CD8-positive, alpha-beta memory T cell (primary cell): ENCODE data around the gene MS4A13. TPM values are rescaled to one million over a fixed set of nuclear protein-coding genes. Genes with fewer than 3 reads are reported as not detected.
A peak's percentile ranks its signal among the peaks of the same experiment; 100 is the strongest.

Source experiments
- CTCF ChIA-PET: fragments of 350-600 bp; sonication (Branson Sonifier 250); formaldehyde crosslinking; loops from one replicate; lab custom pipeline; 2021; ENCODE audit warnings: antibody characterized with exemption; lab: Charles Lee
- POLR2A ChIA-PET: fragments of 350-600 bp; sonication (Branson Sonifier 250); formaldehyde crosslinking; loops from one replicate; lab custom pipeline; 2021; ENCODE audit warnings: antibody characterized with exemption; lab: Charles Lee
- DNase-seq, 5 donors: peaks; one replicate each; pipeline versions ENCODE4 v3.0.0 to v3.0.0-alpha.2; 2020 to 2022; ENCODE audit warnings: mixed read lengths in 1 of 5
- H3K27ac ChIP-seq: one replicate; pipeline ENCODE4 v1.7.0; 2013; ENCODE audit warnings: low read depth, mild to moderate bottlenecking, low read length, moderate library complexity
- H3K27me3 ChIP-seq: 2 replicates; pipeline ENCODE4 v1.7.0; 2013; ENCODE audit warnings: low read length, mild to moderate bottlenecking; ENCODE audit not compliant: insufficient read depth, poor library complexity, severe bottlenecking
- H3K36me3 ChIP-seq: 2 replicates; pipeline ENCODE4 v1.7.0; 2013; ENCODE audit warnings: mild to moderate bottlenecking, low read length, moderate library complexity; ENCODE audit not compliant: insufficient read depth
- H3K4me1 ChIP-seq: 2 replicates; pipeline ENCODE4 v1.7.0; 2013; ENCODE audit warnings: mild to moderate bottlenecking, low read length, moderate library complexity; ENCODE audit not compliant: insufficient read depth
- H3K4me3 ChIP-seq: 2 replicates; pipeline ENCODE4 v1.7.0; 2013; ENCODE audit warnings: mild to moderate bottlenecking, low read length
- H3K9me3 ChIP-seq: 2 replicates; pipeline ENCODE4 v1.7.0; 2013; ENCODE audit warnings: mild to moderate bottlenecking, low read length
- H3K27ac Mint-ChIP-seq, 8 donors: one replicate each; pipeline ENCODE4 v1.8.0; 2020 to 2021; ENCODE audit warnings: mixed read lengths in 8 of 8, mild to moderate bottlenecking in 6 of 8, inconsistent platforms in 3 of 8, moderate library complexity in 3 of 8
- H3K27me3 Mint-ChIP-seq, 2 donors: one replicate each; pipeline ENCODE4 v1.8.0; 2020 to 2021; ENCODE audit warnings: mixed read lengths in 2 of 2, mild to moderate bottlenecking in 1 of 2, moderate library complexity in 1 of 2
- H3K36me3 Mint-ChIP-seq, 3 donors: one replicate each; pipeline ENCODE4 v1.8.0; 2020 to 2021; ENCODE audit warnings: mixed read lengths in 3 of 3, inconsistent platforms in 1 of 3, mild to moderate bottlenecking in 1 of 3
- H3K4me1 Mint-ChIP-seq, 3 donors: one replicate each; pipeline ENCODE4 v1.8.0; 2020 to 2021; ENCODE audit warnings: mixed read lengths in 3 of 3, inconsistent platforms in 1 of 3, mild to moderate bottlenecking in 1 of 3
- H3K4me3 Mint-ChIP-seq, 7 donors: one replicate each; pipeline ENCODE4 v1.8.0; 2020 to 2021; ENCODE audit warnings: mixed read lengths in 7 of 7, mild to moderate bottlenecking in 6 of 7, moderate library complexity in 4 of 7, inconsistent platforms in 2 of 7
- H3K9me3 Mint-ChIP-seq, 5 donors: one replicate each; pipeline ENCODE4 v1.8.0; 2020 to 2022; ENCODE audit warnings: mixed read lengths in 5 of 5, mild to moderate bottlenecking in 3 of 5, moderate library complexity in 2 of 5, inconsistent platforms in 1 of 5
- polyA plus RNA-seq: library from polyadenylated mRNA; unstranded; fragments of 300-500 nt; fragmentation: Illumina TruSeq; gene quantifications from one replicate; pipeline ENCODE4 v1.2.3, GENCODE V29; 2021
- total RNA-seq, 2 experiments: library from RNA; stranded (reverse); gene quantifications; one replicate each; pipeline ENCODE4 v1.2.3, GENCODE V29; 2021

MS4A13 gene
- total RNA-seq (not detected), polyA plus RNA-seq (not detected)

GRCh38 chr11:60515144-60515855 is at the start of gene MS4A13:
Gene MS4A13, plus strand, starts transcription at chr11:60515392. Its CDS starts 2,692 bp downstream, at chr11:60518084.
- peaks cover 0 to 13% (median 7%) of the 10 kb centered on the region in 5 donors for H3K9me3 Mint-ChIP-seq
- Histone ChIP-seq H3K36me3 (no peaks in the 10 kb centered on the region), H3K9me3 (no peaks in the 10 kb centered on the region), H3K4me3 (no peak within 1 kb of the TSS), H3K4me1 (no peaks in the 10 kb centered on the region), H3K27me3 (no peaks in the 10 kb centered on the region), H3K27ac (no peak within 1 kb of the TSS)
- no peak within 1 kb of the TSS for H3K4me3 Mint-ChIP-seq
- no peaks in the 10 kb centered on the region for H3K4me1 Mint-ChIP-seq
- ChIA-PET CTCF (no interaction called here), POLR2A (no interaction called here)
- H3K27me3 Mint-ChIP-seq: peaks cover 12 to 59% of the 10 kb centered on the region in 2 donors
- DNase-seq: no peak
- peaks cover 0 to 5% (median 0%) of the 10 kb centered on the region in 3 donors for H3K36me3 Mint-ChIP-seq
- no peak within 1 kb of the TSS for H3K27ac Mint-ChIP-seq

GRCh38 chr11:60468829-60469228 is 46.4 kb upstream of the MS4A13 start:
- ChIA-PET POLR2A (no interaction called here), CTCF (no interaction called here)
- Mint-ChIP-seq H3K4me3 (no peak overlapping the region), H3K27ac (no peak overlapping the region), H3K4me1 (no peaks in the 10 kb centered on the region), H3K36me3 (peaks cover 0 to 34% (median 0%) of the 10 kb centered on the region in 3 donors), H3K9me3 (no peaks in the 10 kb centered on the region), H3K27me3 (peaks cover 0 to 10% of the 10 kb centered on the region in 2 donors)
- Histone ChIP-seq H3K9me3 (no peaks in the 10 kb centered on the region), H3K27me3 (no peaks in the 10 kb centered on the region), H3K27ac (no peak overlapping the region), H3K4me1 (no peaks in the 10 kb centered on the region), H3K4me3 (no peak overlapping the region), H3K36me3 (no peaks in the 10 kb centered on the region)
- DNase-seq: no peak

GRCh38 chr11:60469723-60470122 is 45.5 kb upstream of the MS4A13 start:
- Mint-ChIP-seq H3K4me3 (no peak overlapping the region), H3K27me3 (peaks cover 0 to 10% of the 10 kb centered on the region in 2 donors), H3K9me3 (no peaks in the 10 kb centered on the region), H3K27ac (no peak overlapping the region), H3K4me1 (no peaks in the 10 kb centered on the region), H3K36me3 (peaks cover 0 to 25% (median 0%) of the 10 kb centered on the region in 3 donors)
- POLR2A ChIA-PET: no interaction called here
- H3K9me3 ChIP-seq: no peaks in the 10 kb centered on the region
- no peaks in the 10 kb centered on the region for H3K36me3 ChIP-seq
- DNase-seq: no peak
- H3K27me3 ChIP-seq: no peaks in the 10 kb centered on the region
- H3K4me1 ChIP-seq: no peaks in the 10 kb centered on the region
- no peak overlapping the region for H3K4me3 ChIP-seq
- H3K27ac ChIP-seq: no peak overlapping the region
- CTCF ChIA-PET: no interaction called here

GRCh38 chr11:60477035-60477445 is 38.2 kb upstream of the MS4A13 start:
- no peak overlapping the region for H3K4me3 ChIP-seq
- no peaks in the 10 kb centered on the region for H3K36me3 ChIP-seq
- Mint-ChIP-seq H3K27ac (peak overlapping the region in 1 of 8 donors; percentile 4), H3K4me1 (peaks cover 2 to 6% (median 4%) of the 10 kb centered on the region in 3 donors), H3K27me3 (peaks cover 2 to 3% of the 10 kb centered on the region in 2 donors), H3K9me3 (peaks cover 0 to 3% (median 2%) of the 10 kb centered on the region in 5 donors), H3K4me3 (peak overlapping the region in 1 of 7 donors; percentile 16), H3K36me3 (no peaks in the 10 kb centered on the region)
- DNase-seq: no peak
- ChIA-PET POLR2A (no interaction called here), CTCF (no interaction called here)
- no peak overlapping the region for H3K27ac ChIP-seq
- H3K27me3 ChIP-seq: no peaks in the 10 kb centered on the region
- no peaks in the 10 kb centered on the region for H3K4me1 ChIP-seq
- no peaks in the 10 kb centered on the region for H3K9me3 ChIP-seq

- Mint-ChIP-seq H3K4me1 (peaks cover 9 to 13% (median 11%) of the 10 kb centered on the region in 3 donors), H3K9me3 (no peaks in the 10 kb centered on the region), H3K27ac (no peak overlapping the region), H3K4me3 (no peak overlapping the region), H3K27me3 (peaks cover under 1 to 2% of the 10 kb centered on the region in 2 donors), H3K36me3 (no peaks in the 10 kb centered on the region)
- ChIA-PET CTCF (interaction anchor here (3.6 kb wide), 1 partner anchor 119 kb away, joined by 12 read pairs; no protein-coding TSS in a partner anchor), POLR2A (no interaction called here)
- DNase-seq: no peak
- H3K27me3 ChIP-seq: no peaks in the 10 kb centered on the region
- no peaks in the 10 kb centered on the region for H3K9me3 ChIP-seq
- no peaks in the 10 kb centered on the region for H3K36me3 ChIP-seq
- H3K27ac ChIP-seq: no peak overlapping the region
- H3K4me3 ChIP-seq: no peak overlapping the region
- H3K4me1 ChIP-seq: no peaks in the 10 kb centered on the region
Measured at GRCh38 chr11:60482361-60482760, 32.8 kb upstream of the MS4A13 start.

- Histone ChIP-seq H3K4me3 (no peak overlapping the region), H3K9me3 (no peaks in the 10 kb centered on the region), H3K27me3 (no peaks in the 10 kb centered on the region), H3K27ac (no peak overlapping the region), H3K36me3 (no peaks in the 10 kb centered on the region), H3K4me1 (no peaks in the 10 kb centered on the region)
- H3K4me3 Mint-ChIP-seq: no peak overlapping the region
- H3K27me3 Mint-ChIP-seq: peaks cover 7 to 12% of the 10 kb centered on the region in 2 donors
- H3K27ac Mint-ChIP-seq: peak overlapping the region in 1 of 8 donors; percentile 6
- POLR2A ChIA-PET: no interaction called here
- peaks cover 8 to 13% (median 11%) of the 10 kb centered on the region in 3 donors for H3K4me1 Mint-ChIP-seq
- DNase-seq: no peak
- no peaks in the 10 kb centered on the region for H3K36me3 Mint-ChIP-seq
- H3K9me3 Mint-ChIP-seq: no peaks in the 10 kb centered on the region
- CTCF ChIA-PET: interaction anchor here (1.4 to 3.6 kb wide), 2 partner anchors 123 kb away, joined by 8 to 12 read pairs; no protein-coding TSS in a partner anchor
Measured at GRCh38 chr11:60485987-60486386, 29.2 kb upstream of the MS4A13 start.

- no peak within 1 kb of the TSS for H3K4me3 Mint-ChIP-seq
- Histone ChIP-seq H3K27ac (no peak within 1 kb of the TSS), H3K9me3 (no peaks in the 10 kb centered on the region), H3K27me3 (no peaks in the 10 kb centered on the region), H3K4me1 (no peaks in the 10 kb centered on the region), H3K36me3 (no peaks in the 10 kb centered on the region), H3K4me3 (no peak within 1 kb of the TSS)
- no peaks in the 10 kb centered on the region for H3K4me1 Mint-ChIP-seq
- DNase-seq: no peak
- no peak within 1 kb of the TSS for H3K27ac Mint-ChIP-seq
- peaks cover 8 to 33% of the 10 kb centered on the region in 2 donors for H3K27me3 Mint-ChIP-seq
- ChIA-PET CTCF (no interaction called here), POLR2A (no interaction called here)
- no peaks in the 10 kb centered on the region for H3K36me3 Mint-ChIP-seq
- H3K9me3 Mint-ChIP-seq: no peaks in the 10 kb centered on the region
Measured at GRCh38 chr11:60492488-60493009, 22.6 kb upstream of the MS4A13 start, which contains the start of gene MS4A12. Gene MS4A12, plus strand, starts transcription at chr11:60492778. Its CDS starts 4,541 bp downstream, at chr11:60497319.

GRCh38 chr11:60493454-60493853 is 21.7 kb upstream of the MS4A13 start:
- Histone ChIP-seq H3K4me1 (no peaks in the 10 kb centered on the region), H3K36me3 (no peaks in the 10 kb centered on the region), H3K9me3 (no peaks in the 10 kb centered on the region), H3K4me3 (no peak overlapping the region), H3K27me3 (no peaks in the 10 kb centered on the region), H3K27ac (no peak overlapping the region)
- H3K4me3 Mint-ChIP-seq: no peak overlapping the region
- H3K27me3 Mint-ChIP-seq: peaks cover 8 to 36% of the 10 kb centered on the region in 2 donors
- DNase-seq: no peak
- H3K27ac Mint-ChIP-seq: no peak overlapping the region
- POLR2A ChIA-PET: no interaction called here
- H3K36me3 Mint-ChIP-seq: no peaks in the 10 kb centered on the region
- CTCF ChIA-PET: no interaction called here
- H3K9me3 Mint-ChIP-seq: no peaks in the 10 kb centered on the region
- no peaks in the 10 kb centered on the region for H3K4me1 Mint-ChIP-seq
